ENCODE results near the gene SPINDOC. TPM values are rescaled to one million over a fixed set of nuclear protein-coding genes. Genes with fewer than 3 reads are reported as not detected.

SPINDOC gene
- total and polyA plus RNA-seq, 9 of the 15 experiments (the other 6 are each of a cell fraction or from before 2014, with no cell fraction given): 0.70 to 36.3 (median 19.6) TPM

GRCh38 chr11:63838150-63838677, 25.0 kb downstream of the SPINDOC start:
- POLR2A ChIA-PET: interaction anchor here (0.5 to 2.0 kb wide), 8 partner anchors 11 to 107 kb away, joined by 3 to 26 read pairs (median 4); no protein-coding TSS in a partner anchor
- peak overlapping the region; percentile 95; the same call in 1 of the 2 replicates for H3K4me3 ChIP-seq
- H4K20me1 ChIP-seq (replicated peaks; ENCODE audit: control insufficient read depth, insufficient read depth, low read length): peaks cover 27% of the 10 kb centered on the region
- intact Hi-C loops (cut with micrococcal nuclease): loop anchor here (5.0 to 10.0 kb wide), 2 partner anchors 71 to 467 kb away; partner anchors contain the start of genes CATSPERZ, ESRRA and ZFTA
- H3K79me2 ChIP-seq (ENCODE audit: control insufficient read depth, insufficient read depth, low read length): peaks cover 43% of the 10 kb centered on the region
- no peak for ATAC-seq
- H3K4me1 ChIP-seq (replicated peaks in 1 of 2; ENCODE audit: control insufficient read depth in 2 of 2, insufficient read depth in 2 of 2, low read length in 2 of 2): peaks cover 20 to 27% of the 10 kb centered on the region in 2 experiments; a peak in 4 of 5 replicates
- peaks cover 22% of the 10 kb centered on the region; the same call in 2 of the 3 replicates for H3K36me3 ChIP-seq (ENCODE audit: control insufficient read depth, insufficient read depth, low read length)
- no TSS peak for BruUV-seq (replicated peaks)
- DNase-seq (ENCODE audit: extremely low read depth in 1 of 4, low spot score in 3 of 4): no peak
- no peaks in the 10 kb centered on the region for H3K27me3 ChIP-seq (ENCODE audit: control insufficient read depth in 2 of 2, insufficient read depth in 2 of 2, low read length in 2 of 2)
- FAIRE-seq: no peak
- H3K9me3 ChIP-seq (replicated peaks; ENCODE audit: control insufficient read depth, insufficient read depth, low read depth, low read length): no peaks in the 10 kb centered on the region
- H3K4me2 ChIP-seq (ENCODE audit: insufficient read depth, low read length): peak overlapping the region; percentile 80
- 53% methylated on average over 18 of the region's 18 CpGs for WGBS (ENCODE audit: insufficient coverage, low coverage, missing lambda C conversion rate)
- peak overlapping the region; percentile 48 for H3K27ac ChIP-seq (ENCODE audit: extremely low read depth, low read depth, low read length)
- CTCF ChIA-PET (ENCODE audit: low intra/inter-chr PET ratio): interaction anchor here (0.6 to 2.8 kb wide), 5 partner anchors 15 to 107 kb away, joined by 3 to 21 read pairs (median 12); no protein-coding TSS in a partner anchor
- H3K9ac ChIP-seq (ENCODE audit: insufficient read depth in 1 of 2, low read depth in 2 of 2, low read length in 2 of 2): peak overlapping the region; percentile 53 to 82
- H3K9me1 ChIP-seq (ENCODE audit: control insufficient read depth, insufficient read depth, low read length): no peaks in the 10 kb centered on the region
- in situ Hi-C loops (cut with MboI): loop anchor here (5.0 to 10.0 kb wide), 2 partner anchors 107 to 309 kb away; no protein-coding TSS in a partner anchor
- H2AFZ ChIP-seq (ENCODE audit: low read depth, low read length): peak overlapping the region; percentile 92
- TF ChIP-seq MLLT1 (IDR thresholded peaks at IDR 0.05): no peak; a peak in 1 of 4 replicates
- TF ChIP-seq ZNF133 (CRISPR knock-in tag; IDR thresholded peaks at IDR 0.05): no peak
- no peak for TF ChIP-seq FOXK1 (CRISPR knock-in tag; IDR thresholded peaks at IDR 0.05; ENCODE audit: borderline replicate concordance)
- TF ChIP-seq AFF4 (CRISPR knock-in tag; IDR thresholded peaks at IDR 0.05): no peak
- no peak for TF ChIP-seq GATAD2B (IDR thresholded peaks at IDR 0.05; ENCODE audit: borderline replicate concordance)
- no peak for TF ChIP-seq JUN (IDR thresholded peaks at IDR 0.05; ENCODE audit: borderline replicate concordance, low read depth, low read length)
- TF ChIP-seq JUN (CRISPR knock-in tag; IDR thresholded peaks at IDR 0.05; ENCODE audit: borderline replicate concordance): no peak
- TF ChIP-seq MAFG (tag; conservative IDR thresholded peaks at IDR 0.05): no peak
- 0 out of 2 replicates have a peak, but pooled peaks have one; percentile 5 for TF ChIP-seq SMC3 (conservative IDR thresholded peaks at IDR 0.05; ENCODE audit: insufficient read depth, low read depth, low read length)
- TF ChIP-seq SOX6 (IDR thresholded peaks at IDR 0.05): no peak
- no peak for TF ChIP-seq TEAD4 (IDR thresholded peaks at IDR 0.05; ENCODE audit: low read length)
- TF ChIP-seq TEAD4 (CRISPR knock-in tag; IDR thresholded peaks at IDR 0.05; ENCODE audit: borderline replicate concordance): no peak
- no peak for TF ChIP-seq ZNF75A (CRISPR knock-in tag; IDR thresholded peaks at IDR 0.05)
- no peak for TF ChIP-seq CHD1 (IDR thresholded peaks at IDR 0.05; ENCODE audit: low read length)
- TF ChIP-seq L3MBTL2 (IDR thresholded peaks at IDR 0.05): peak; percentile 30; the same call in 1 of the 2 replicates
- peak; percentile 30 for TF ChIP-seq MEIS2 (IDR thresholded peaks at IDR 0.05; ENCODE audit: partially characterized antibody)
- TF ChIP-seq BCOR (IDR thresholded peaks at IDR 0.05): no peak
- 0 out of 2 replicates have a peak, but pooled peaks have one; percentile 12 for TF ChIP-seq MXI1 (IDR thresholded peaks at IDR 0.05; ENCODE audit: low read depth, low read length)

Measured in K562 (cell line).